ENCODE measurements around the gene NFKBIA. TPM values are rescaled to one million over a fixed set of nuclear protein-coding genes. Genes with fewer than 3 reads are reported as not detected.

NFKBIA gene
- total RNA-seq, 1 experiment from 2014 or later = 99.4 TPM

DNA sequence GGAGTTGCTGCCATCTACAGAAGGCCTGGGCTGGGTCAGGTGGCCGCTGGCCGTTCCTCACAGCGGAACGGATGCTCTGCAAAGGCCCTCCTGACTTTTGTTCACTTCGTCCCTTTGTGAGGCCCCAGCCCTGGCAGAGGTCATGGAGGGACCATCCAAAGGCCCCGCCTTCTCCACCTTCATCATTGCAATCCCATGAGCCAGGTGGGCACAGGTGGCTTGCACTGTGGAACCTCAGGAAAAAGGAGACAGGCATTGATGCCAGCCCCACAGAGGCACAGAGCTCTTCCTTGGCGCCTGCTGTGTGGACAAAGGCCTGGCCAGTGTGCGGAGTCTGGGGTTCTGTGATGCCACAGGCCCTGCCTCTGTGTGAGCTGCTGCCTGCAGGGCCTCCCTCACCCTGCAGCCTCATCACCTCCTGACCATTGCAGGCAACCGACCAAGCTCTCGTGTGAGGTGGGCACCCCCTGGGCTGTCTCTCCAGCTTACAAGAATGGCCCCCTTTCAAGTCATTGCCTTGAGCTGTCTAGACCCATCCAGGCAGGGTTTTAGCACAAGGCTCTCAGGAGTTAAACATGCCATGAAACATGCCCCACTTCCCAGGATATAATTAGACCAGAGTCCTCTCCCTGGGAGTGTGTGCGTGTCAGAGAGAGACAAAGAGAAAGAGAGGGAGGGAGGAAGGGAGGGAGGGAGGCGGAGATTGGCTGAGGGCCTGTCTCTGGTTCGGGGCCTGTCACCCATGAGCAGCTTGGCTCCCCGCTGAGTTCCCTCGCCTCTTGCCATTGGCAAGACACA is 19.3 kb downstream of the NFKBIA start:
- no peaks in the 10 kb centered on the region for H3K9me3 ChIP-seq (ENCODE audit: control insufficient read depth, insufficient read depth, low read depth, low read length)
- peak overlapping the region; percentile 65; the same call in 1 of the 2 replicates for H3K27ac ChIP-seq (ENCODE audit: low read length)
- no TSS peak for BruUV-seq (replicated peaks)
- in situ Hi-C loops (cut with HindIII; ENCODE audit: low pct_unique_long_range_greater_than_20kb, low sequenced_read_pairs) (no loop called here), intact Hi-C loops (cut with micrococcal nuclease; ENCODE audit: unreplicated experiment) (no loop called here)
- no peak for DNase-seq (ENCODE audit: low read depth, low spot score)
- TF ChIP-seq POLR2AphosphoS5 (IDR thresholded peaks at IDR 0.05; ENCODE audit: low read depth, low read length) (no peak), SIN3A (IDR thresholded peaks at IDR 0.05; ENCODE audit: borderline replicate concordance, insufficient read depth, low read depth, low read length) (no peak), TCF7L2 (IDR thresholded peaks at IDR 0.05; ENCODE audit: low read depth, low read length) (no peak)
- TF ChIP-seq, protein P1, sequence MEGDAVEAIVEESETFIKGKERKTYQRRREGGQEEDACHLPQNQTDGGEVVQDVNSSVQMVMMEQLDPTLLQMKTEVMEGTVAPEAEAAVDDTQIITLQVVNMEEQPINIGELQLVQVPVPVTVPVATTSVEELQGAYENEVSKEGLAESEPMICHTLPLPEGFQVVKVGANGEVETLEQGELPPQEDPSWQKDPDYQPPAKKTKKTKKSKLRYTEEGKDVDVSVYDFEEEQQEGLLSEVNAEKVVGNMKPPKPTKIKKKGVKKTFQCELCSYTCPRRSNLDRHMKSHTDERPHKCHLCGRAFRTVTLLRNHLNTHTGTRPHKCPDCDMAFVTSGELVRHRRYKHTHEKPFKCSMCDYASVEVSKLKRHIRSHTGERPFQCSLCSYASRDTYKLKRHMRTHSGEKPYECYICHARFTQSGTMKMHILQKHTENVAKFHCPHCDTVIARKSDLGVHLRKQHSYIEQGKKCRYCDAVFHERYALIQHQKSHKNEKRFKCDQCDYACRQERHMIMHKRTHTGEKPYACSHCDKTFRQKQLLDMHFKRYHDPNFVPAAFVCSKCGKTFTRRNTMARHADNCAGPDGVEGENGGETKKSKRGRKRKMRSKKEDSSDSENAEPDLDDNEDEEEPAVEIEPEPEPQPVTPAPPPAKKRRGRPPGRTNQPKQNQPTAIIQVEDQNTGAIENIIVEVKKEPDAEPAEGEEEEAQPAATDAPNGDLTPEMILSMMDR (IDR thresholded peaks at IDR 0.05) = no peak
- TF ChIP-seq, protein P2, sequence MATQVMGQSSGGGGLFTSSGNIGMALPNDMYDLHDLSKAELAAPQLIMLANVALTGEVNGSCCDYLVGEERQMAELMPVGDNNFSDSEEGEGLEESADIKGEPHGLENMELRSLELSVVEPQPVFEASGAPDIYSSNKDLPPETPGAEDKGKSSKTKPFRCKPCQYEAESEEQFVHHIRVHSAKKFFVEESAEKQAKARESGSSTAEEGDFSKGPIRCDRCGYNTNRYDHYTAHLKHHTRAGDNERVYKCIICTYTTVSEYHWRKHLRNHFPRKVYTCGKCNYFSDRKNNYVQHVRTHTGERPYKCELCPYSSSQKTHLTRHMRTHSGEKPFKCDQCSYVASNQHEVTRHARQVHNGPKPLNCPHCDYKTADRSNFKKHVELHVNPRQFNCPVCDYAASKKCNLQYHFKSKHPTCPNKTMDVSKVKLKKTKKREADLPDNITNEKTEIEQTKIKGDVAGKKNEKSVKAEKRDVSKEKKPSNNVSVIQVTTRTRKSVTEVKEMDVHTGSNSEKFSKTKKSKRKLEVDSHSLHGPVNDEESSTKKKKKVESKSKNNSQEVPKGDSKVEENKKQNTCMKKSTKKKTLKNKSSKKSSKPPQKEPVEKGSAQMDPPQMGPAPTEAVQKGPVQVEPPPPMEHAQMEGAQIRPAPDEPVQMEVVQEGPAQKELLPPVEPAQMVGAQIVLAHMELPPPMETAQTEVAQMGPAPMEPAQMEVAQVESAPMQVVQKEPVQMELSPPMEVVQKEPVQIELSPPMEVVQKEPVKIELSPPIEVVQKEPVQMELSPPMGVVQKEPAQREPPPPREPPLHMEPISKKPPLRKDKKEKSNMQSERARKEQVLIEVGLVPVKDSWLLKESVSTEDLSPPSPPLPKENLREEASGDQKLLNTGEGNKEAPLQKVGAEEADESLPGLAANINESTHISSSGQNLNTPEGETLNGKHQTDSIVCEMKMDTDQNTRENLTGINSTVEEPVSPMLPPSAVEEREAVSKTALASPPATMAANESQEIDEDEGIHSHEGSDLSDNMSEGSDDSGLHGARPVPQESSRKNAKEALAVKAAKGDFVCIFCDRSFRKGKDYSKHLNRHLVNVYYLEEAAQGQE (IDR thresholded peaks at IDR 0.05; ENCODE audit: insufficient read depth in 1 of 2, low read depth in 2 of 2, low read length in 1 of 2) = no peak
- peak; percentile 83 for ATAC-seq
- ChIA-PET CTCF (no interaction called here), POLR2A (no interaction called here)
- H3K4me1 ChIP-seq (ENCODE audit: control insufficient read depth, insufficient read depth, low read length) = peaks cover 20% of the 10 kb centered on the region
- no peaks in the 10 kb centered on the region for H3K36me3 ChIP-seq (ENCODE audit: control insufficient read depth, insufficient read depth, low read length)
- H3K4me3 ChIP-seq (ENCODE audit: low read depth in 2 of 2, low read length in 2 of 2) = no peak overlapping the region
- no peaks in the 10 kb centered on the region for H3K27me3 ChIP-seq (ENCODE audit: control insufficient read depth, insufficient read depth, low read length)

DNA sequence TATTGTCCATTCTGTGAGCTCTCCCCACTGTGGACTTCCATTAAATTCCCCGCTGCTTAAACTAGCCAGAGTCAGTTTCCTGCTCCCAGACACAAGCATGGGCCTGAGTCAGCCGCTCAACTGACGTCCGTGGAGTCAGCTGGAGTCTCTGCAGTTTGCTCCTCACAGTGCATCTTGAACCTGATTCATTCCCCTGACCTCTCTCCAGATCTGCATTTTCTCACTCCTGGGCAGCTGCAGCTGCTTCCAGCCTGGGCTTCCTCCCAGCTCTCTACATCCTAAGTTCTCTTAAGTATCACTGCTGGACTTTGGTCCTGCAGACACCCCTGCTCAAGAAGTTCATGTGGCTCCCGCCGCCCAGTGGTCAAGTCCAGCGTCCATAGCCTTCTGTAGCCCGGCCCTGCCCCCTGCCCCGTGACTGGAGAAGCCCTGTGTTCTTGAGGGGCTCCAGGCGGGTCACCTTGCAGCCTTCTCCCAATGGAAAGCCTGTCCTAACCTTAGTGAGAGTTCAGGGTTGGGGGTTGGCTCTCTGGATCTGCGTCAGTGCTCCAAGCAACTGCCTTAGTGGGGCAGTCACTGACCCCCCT is 20.0 kb downstream of the NFKBIA start:
- no peaks in the 10 kb centered on the region for H3K27me3 ChIP-seq (ENCODE audit: control insufficient read depth, insufficient read depth, low read length)
- H3K4me1 ChIP-seq (ENCODE audit: control insufficient read depth, insufficient read depth, low read length) = peaks cover 24% of the 10 kb centered on the region
- POLR2A ChIA-PET = no interaction called here
- no peaks in the 10 kb centered on the region for H3K36me3 ChIP-seq (ENCODE audit: control insufficient read depth, insufficient read depth, low read length)
- TF ChIP-seq TCF7L2 (IDR thresholded peaks at IDR 0.05; ENCODE audit: low read depth, low read length) (no peak), POLR2AphosphoS5 (IDR thresholded peaks at IDR 0.05; ENCODE audit: low read depth, low read length) (no peak), SIN3A (IDR thresholded peaks at IDR 0.05; ENCODE audit: borderline replicate concordance, insufficient read depth, low read depth, low read length) (no peak)
- TF ChIP-seq, protein P2 (IDR thresholded peaks at IDR 0.05; ENCODE audit: insufficient read depth in 1 of 2, low read depth in 2 of 2, low read length in 1 of 2) = no peak
- TF ChIP-seq, protein P1 (IDR thresholded peaks at IDR 0.05) = no peak
- no peak overlapping the region for H3K4me3 ChIP-seq (ENCODE audit: low read depth in 2 of 2, low read length in 2 of 2)
- ATAC-seq (peak; percentile 55), DNase-seq (ENCODE audit: low read depth, low spot score) (no peak)
- intact Hi-C loops (cut with micrococcal nuclease; ENCODE audit: unreplicated experiment) = no loop called here
- H3K9me3 ChIP-seq (ENCODE audit: control insufficient read depth, insufficient read depth, low read depth, low read length) = no peaks in the 10 kb centered on the region
- no TSS peak for BruUV-seq (replicated peaks)
- in situ Hi-C loops (cut with HindIII; ENCODE audit: low pct_unique_long_range_greater_than_20kb, low sequenced_read_pairs) = no loop called here
- CTCF ChIA-PET = no interaction called here
- H3K27ac ChIP-seq (ENCODE audit: low read length) = peak overlapping the region; percentile 65; the same call in 1 of the 2 replicates

All from Panc1 (cell line).